GM12878 (cell line): ENCODE data around the gene PPM1G. TPM values are rescaled to one million over a fixed set of nuclear protein-coding genes. Genes with fewer than 3 reads are reported as not detected.
A peak's percentile ranks its signal among the peaks of the same experiment; 100 is the strongest.

Source experiments
- ATAC-seq: fragments of 200-7000 bp; cut with Tn5 transposase; 3 replicates; pipeline ENCODE4 v1.9.1; 2020; ENCODE audit warnings: mild to moderate bottlenecking, moderate library complexity
- BruUV-seq: library from RNA; stranded (reverse); fragments of 400-500 nt; replicated peaks from 2 replicates; lab custom pipeline; 2021; lab: Mats Ljungman, UMichigan
- CTCF ChIA-PET: fragments of 300-600 bp; sonication (Branson Sonifier 250); formaldehyde crosslinking; extraction: SDS; loops from one replicate; lab custom pipeline; 2021; ENCODE audit warnings: inconsistent platforms; lab: Yijun Ruan, JAX
- POLR2A ChIA-PET: fragments of 350-600 bp; formaldehyde crosslinking; extraction: SDS; loops from one replicate; lab custom pipeline; 2021; ENCODE audit warnings: inconsistent platforms; lab: Charles Lee
- RAD21 ChIA-PET: fragments of 300-600 bp; sonication (Branson Sonifier 250); formaldehyde crosslinking; loops from one replicate; lab custom pipeline; 2023; ENCODE audit warnings: antibody characterized with exemption; ENCODE audit not compliant: unreplicated experiment; lab: Charles Lee
- SMC1A ChIA-PET: fragments of 300-600 bp; sonication (Branson Sonifier 250); formaldehyde crosslinking; loops from one replicate; lab custom pipeline; 2023; ENCODE audit not compliant: unreplicated experiment, uncharacterized antibody; lab: Charles Lee
- DNase-seq: peaks from one replicate; pipeline ENCODE4 v3.0.0-alpha.2; 2011; ENCODE audit warnings: low read depth, low spot score
- FAIRE-seq: peaks from 3 replicates; lab custom pipeline; 2011; peaks lifted over from hg19 to GRCh38; lab: Jason Lieb, UNC
- H2AFZ ChIP-seq: 2 replicates; pipeline ENCODE4 v1.6.0; 2011; ENCODE audit warnings: low read depth, low read length, control low read depth; ENCODE audit not compliant: control insufficient read depth
- H3K27ac ChIP-seq: 2 replicates; pipeline ENCODE4 v1.5.1; 2011; ENCODE audit warnings: control low read depth; ENCODE audit not compliant: control insufficient read depth, insufficient read depth
- H3K27me3 ChIP-seq, 2 experiments: replicated peaks in 1 of 2; 2 replicates each; pipeline versions ENCODE4 v1.6.0 to v1.6.1; 2011; ENCODE audit warnings: low read length in 1 of 2; ENCODE audit not compliant: control insufficient read depth in 2 of 2, insufficient read depth in 2 of 2
- H3K36me3 ChIP-seq, 2 experiments: 2 replicates each; pipeline ENCODE4 v1.5.1; 2011; ENCODE audit warnings: low read length in 1 of 2; ENCODE audit not compliant: control insufficient read depth in 2 of 2, insufficient read depth in 2 of 2
- H3K4me1 ChIP-seq: 2 replicates; pipeline ENCODE4 v1.6.1; 2011; ENCODE audit warnings: mild to moderate bottlenecking, low read length, moderate library complexity, mixed read lengths; ENCODE audit not compliant: control insufficient read depth, insufficient read depth
- H3K4me2 ChIP-seq: 2 replicates; pipeline ENCODE4 v1.6.0; 2011; ENCODE audit warnings: control low read depth; ENCODE audit not compliant: control insufficient read depth, insufficient read depth
- H3K4me3 ChIP-seq: fragments of 200-600 bp; sonication (generic); 2 replicates; pipeline ENCODE4 v1.5.1; 2016
- H3K79me2 ChIP-seq: 2 replicates; pipeline ENCODE4 v1.6.0; 2011; ENCODE audit warnings: low read length; ENCODE audit not compliant: control insufficient read depth, insufficient read depth
- H3K9ac ChIP-seq: 2 replicates; pipeline ENCODE4 v1.8.0; 2011; ENCODE audit warnings: low read length, control low read depth, mixed read lengths; ENCODE audit not compliant: control insufficient read depth, insufficient read depth
- H3K9me3 ChIP-seq: replicated peaks from 3 replicates; pipeline ENCODE4 v1.5.1; 2011; ENCODE audit warnings: mild to moderate bottlenecking, low read length; ENCODE audit not compliant: control insufficient read depth, insufficient read depth
- H4K20me1 ChIP-seq: 2 replicates; pipeline ENCODE4 v1.6.0; 2011; ENCODE audit not compliant: control insufficient read depth, insufficient read depth
- CEBPZ ChIP-seq: fragments of 150-350 bp; IDR thresholded peaks from 2 replicates; pipeline ENCODE4 v1.6.1; 2016; ENCODE audit warnings: low read depth, low read length
- EED ChIP-seq: sonication (generic); IDR thresholded peaks from 2 replicates; pipeline ENCODE4 v1.6.1; 2016; ENCODE audit warnings: antibody characterized with exemption, low read depth
- GABPA ChIP-seq: IDR thresholded peaks from 2 replicates; pipeline ENCODE4 v1.6.1; 2014; ENCODE audit warnings: antibody characterized with exemption, low read depth, mild to moderate bottlenecking, inconsistent platforms
- HDAC2 ChIP-seq: fragments of 200-600 bp; sonication (generic); IDR thresholded peaks from 2 replicates; pipeline ENCODE4 v1.6.1; 2017
- HDGF ChIP-seq: fragments of 450-650 bp; IDR thresholded peaks from 2 replicates; pipeline ENCODE4 v1.6.1; 2016; ENCODE audit warnings: antibody characterized with exemption
- HSF1 ChIP-seq: fragments of 150-350 bp; IDR thresholded peaks from 2 replicates; pipeline ENCODE4 v1.6.1; 2014; ENCODE audit warnings: mild to moderate bottlenecking, low read depth, low read length
- NFYA ChIP-seq: IDR thresholded peaks from 2 replicates; pipeline ENCODE4 v1.6.1; 2011; ENCODE audit warnings: low read depth, mild to moderate bottlenecking, low read length, improper control_type of control experiment, borderline replicate concordance
- SREBF2 ChIP-seq: IDR thresholded peaks from 2 replicates; pipeline ENCODE4 v1.6.1; 2012; ENCODE audit warnings: mild to moderate bottlenecking, low read length
- ZBTB33 ChIP-seq: fragments of 450-650 bp; IDR thresholded peaks from 2 replicates; pipeline ENCODE4 v1.6.1; 2017; ENCODE audit warnings: mild to moderate bottlenecking
- WGBS: methylation state at CpG from one replicate; pipeline ENCODE4 v1.1.6; 2016; ENCODE audit warnings: low lambda C conversion rate; ENCODE audit not compliant: insufficient replicate concordance, insufficient coverage; ENCODE audit errors: missing lambda C conversion rate; 5-methylcytosine and 5-hydroxymethylcytosine counted together
- in situ Hi-C: fragments of 300-500 bp; cut with MboI; formaldehyde crosslinking; loops from 9 replicates; pipeline ENCODE4 v1.14.3; 2018; ENCODE audit warnings: mixed read lengths
- intact Hi-C: fragments of 100-400 bp; cut with micrococcal nuclease; formaldehyde crosslinking; loops from one replicate; pipeline ENCODE4 v1.14.2; 2022; ENCODE audit not compliant: unreplicated experiment
- polyA plus RNA-seq, 11 experiments: library from polyadenylated mRNA; depleted of rRNA in 4 of 11; unstranded in 6 of 11; stranded (reverse) in 5 of 11; fragments of >200 nt; fragmentation: Nextera tagmentation in 4 of 11; fragmentation: Illumina TruSeq in 1 of 11; extraction: Ambion mirVana in 4 of 11; extraction: Trizol in 1 of 11; gene quantifications; 1 replicate in 1 of 11; 2 replicates in 10 of 11; pipeline versions ENCODE4 v1.2.1 to v1.2.3, GENCODE V29; 2011 to 2016; ENCODE audit warnings: inconsistent platforms in 2 of 11, missing spikeins in 2 of 11, low read depth in 1 of 11
- total RNA-seq, 4 experiments: library from RNA; depleted of rRNA in 3 of 4; stranded (reverse); fragments of >200 nt in 3 of 4; fragmentation: Illumina TruSeq in 1 of 4; extraction: Trizol in 1 of 4; gene quantifications; 2 replicates each; pipeline versions ENCODE4 v1.2.1 to v1.2.3, GENCODE V29; 2013 to 2021

Gene PPM1G
- total and polyA plus RNA-seq, 10 of the 15 experiments (the other 5 are each of a cell fraction or from before 2014, with no cell fraction given), result 68.8 to 171 (median 121) TPM

- TF ChIP-seq GABPA (no peak), NFYA (no peak)
These were observed 18.3 kb downstream of the PPM1G start (continued) for GRCh38 chr2:27390822-27391679.

- FAIRE-seq (no peak), DNase-seq (no peak), ATAC-seq (no peak)
- no peak overlapping the region for H3K4me3 ChIP-seq
- ChIA-PET RAD21 (no interaction called here), POLR2A (interaction anchor here (0.5 to 2.8 kb wide), 5 partner anchors 10 to 1403 kb away, joined by 3 to 23 read pairs (median 10); partner anchors contain the start of genes NRBP1 and PPM1G), SMC1A (interaction anchor here (1.2 to 3.1 kb wide), 3 partner anchors 10 to 49 kb away, joined by 3 to 9 read pairs (median 3); no protein-coding TSS in a partner anchor), CTCF (interaction anchor here (0.7 kb wide), 1 partner anchor 49 kb away, joined by 3 read pairs; no protein-coding TSS in a partner anchor)
- H3K9me3 ChIP-seq, result no peaks in the 10 kb centered on the region
- peaks cover 15% of the 10 kb centered on the region for H3K79me2 ChIP-seq
- in situ Hi-C loops, result no loop called here
- intact Hi-C loops, result no loop called here
- H4K20me1 ChIP-seq, result no peaks in the 10 kb centered on the region; the same call in 1 of the 2 replicates
- H2AFZ ChIP-seq, result no peak overlapping the region
- H3K4me2 ChIP-seq, result no peak overlapping the region
- TF ChIP-seq SREBF2 (no peak), CEBPZ (no peak), HSF1 (no peak), ZBTB33 (no peak), HDAC2 (no peak), EED (no peak), HDGF (no peak)
- no peaks in the 10 kb centered on the region for H3K27me3 ChIP-seq
- TSS peak; percentile 69 for BruUV-seq
- H3K27ac ChIP-seq, result no peak overlapping the region
- 97% methylated on average over 10 of the region's 10 CpGs for WGBS
- H3K4me1 ChIP-seq, result peaks cover 9% of the 10 kb centered on the region; the same call in 1 of the 2 replicates
- no peak overlapping the region for H3K9ac ChIP-seq
- H3K36me3 ChIP-seq, result peaks cover 39 to 43% of the 10 kb centered on the region in 2 experiments
These were observed 27.7 kb downstream of the PPM1G start for GRCh38 chr2:27381577-27382181.
